Mucosa of rectum (tissue), 2 donors: ENCODE results near the gene USH2A.

Source experiments
- H3K27ac ChIP-seq, 2 donors: one replicate each; pipeline ENCODE4 v1.7.0; 2013; ENCODE audit warnings: inconsistent platforms in 2 of 2, low read depth in 2 of 2, low read length in 2 of 2
- H3K27me3 ChIP-seq, 2 donors: one replicate each; pipeline ENCODE4 v1.7.0; 2013; ENCODE audit warnings: low read length in 2 of 2; ENCODE audit not compliant: control insufficient read depth in 2 of 2, insufficient read depth in 2 of 2
- H3K36me3 ChIP-seq, 2 donors: one replicate each; pipeline ENCODE4 v1.7.0; 2013; ENCODE audit warnings: low read length in 2 of 2; ENCODE audit not compliant: control insufficient read depth in 2 of 2, insufficient read depth in 2 of 2
- H3K4me1 ChIP-seq, 2 donors: one replicate each; pipeline ENCODE4 v1.7.0; 2013; ENCODE audit warnings: low read length in 2 of 2, mild to moderate bottlenecking in 1 of 2; ENCODE audit not compliant: control insufficient read depth in 2 of 2, insufficient read depth in 2 of 2
- H3K4me3 ChIP-seq, 2 donors: one replicate each; pipeline ENCODE4 v1.7.0; 2013; ENCODE audit warnings: low read length in 2 of 2
- H3K9ac ChIP-seq, 2 donors: one replicate each; pipeline ENCODE4 v1.7.0; 2013; ENCODE audit warnings: low read length in 2 of 2, low read depth in 1 of 2, mild to moderate bottlenecking in 1 of 2
- H3K9me3 ChIP-seq, 2 donors: one replicate each; pipeline ENCODE4 v1.7.0; 2013; ENCODE audit warnings: low read length in 2 of 2; ENCODE audit not compliant: control insufficient read depth in 2 of 2
- donor health status: healthy.
- donor health status: Normal muscosa, but diverticular disease.

Gene USH2A

GRCh38 chr1:216293683-216294082, 129.6 kb downstream of the USH2A start:
- H3K9ac ChIP-seq, result no peak overlapping the region
- H3K27me3 ChIP-seq, result no peaks in the 10 kb centered on the region
- no peak overlapping the region for H3K4me3 ChIP-seq
- H3K9me3 ChIP-seq, result no peaks in the 10 kb centered on the region
- H3K36me3 ChIP-seq, result no peaks in the 10 kb centered on the region
- H3K4me1 ChIP-seq, result no peaks in the 10 kb centered on the region
- H3K27ac ChIP-seq, result no peak overlapping the region

- H3K9ac ChIP-seq, result no peak overlapping the region
- no peaks in the 10 kb centered on the region for H3K36me3 ChIP-seq
- H3K27ac ChIP-seq, result no peak overlapping the region
- no peaks in the 10 kb centered on the region for H3K4me1 ChIP-seq
- no peaks in the 10 kb centered on the region for H3K9me3 ChIP-seq
- H3K27me3 ChIP-seq, result no peaks in the 10 kb centered on the region
- H3K4me3 ChIP-seq, result no peak overlapping the region
Observed at GRCh38 chr1:216290074-216290473, 133.2 kb downstream of the USH2A start.

- no peaks in the 10 kb centered on the region for H3K27me3 ChIP-seq
Observed at GRCh38 chr1:216285052-216285451, 138.2 kb downstream of the USH2A start.

GRCh38 chr1:216281757-216282156, 141.5 kb downstream of the USH2A start:
- Histone ChIP-seq H3K4me1 (no peaks in the 10 kb centered on the region), H3K27ac (no peak overlapping the region), H3K4me3 (no peak overlapping the region), H3K9me3 (no peaks in the 10 kb centered on the region), H3K27me3 (no peaks in the 10 kb centered on the region), H3K9ac (no peak overlapping the region), H3K36me3 (no peaks in the 10 kb centered on the region)

More at GRCh38 chr1:216285052-216285451, 138.2 kb downstream of the USH2A start:
- no peak overlapping the region for H3K9ac ChIP-seq
- H3K36me3 ChIP-seq, result no peaks in the 10 kb centered on the region
- H3K4me1 ChIP-seq, result no peaks in the 10 kb centered on the region
- H3K27ac ChIP-seq, result no peak overlapping the region
- no peak overlapping the region for H3K4me3 ChIP-seq
- H3K9me3 ChIP-seq, result no peaks in the 10 kb centered on the region

GRCh38 chr1:216270086-216270773, 153.0 kb downstream of the USH2A start:
- H3K36me3 ChIP-seq, result no peaks in the 10 kb centered on the region
- H3K4me1 ChIP-seq, result no peaks in the 10 kb centered on the region
- no peaks in the 10 kb centered on the region for H3K27me3 ChIP-seq
- no peaks in the 10 kb centered on the region for H3K9me3 ChIP-seq
- H3K9ac ChIP-seq, result no peak overlapping the region
- no peak overlapping the region for H3K27ac ChIP-seq
- H3K4me3 ChIP-seq, result no peak overlapping the region

- H3K9me3 ChIP-seq, result no peaks in the 10 kb centered on the region
- H3K4me3 ChIP-seq, result no peak overlapping the region
- no peaks in the 10 kb centered on the region for H3K27me3 ChIP-seq
- no peaks in the 10 kb centered on the region for H3K4me1 ChIP-seq
- H3K27ac ChIP-seq, result no peak overlapping the region
- no peaks in the 10 kb centered on the region for H3K36me3 ChIP-seq
- no peak overlapping the region for H3K9ac ChIP-seq
Observed at GRCh38 chr1:216261631-216262030, 161.6 kb downstream of the USH2A start.

- Histone ChIP-seq H3K4me3 (no peak overlapping the region), H3K4me1 (no peaks in the 10 kb centered on the region), H3K27ac (no peak overlapping the region)
Observed at GRCh38 chr1:216258856-216259255, 164.4 kb downstream of the USH2A start.

GRCh38 chr1:216258386-216258785, 164.9 kb downstream of the USH2A start:
- H3K9ac ChIP-seq, result no peak overlapping the region
- no peaks in the 10 kb centered on the region for H3K27me3 ChIP-seq
- no peaks in the 10 kb centered on the region for H3K36me3 ChIP-seq
- no peak overlapping the region for H3K4me3 ChIP-seq
- no peaks in the 10 kb centered on the region for H3K9me3 ChIP-seq
- H3K27ac ChIP-seq, result no peak overlapping the region
- H3K4me1 ChIP-seq, result no peaks in the 10 kb centered on the region

More at GRCh38 chr1:216258856-216259255, 164.4 kb downstream of the USH2A start:
- H3K9me3 ChIP-seq, result no peaks in the 10 kb centered on the region
- H3K27me3 ChIP-seq, result no peaks in the 10 kb centered on the region
- no peaks in the 10 kb centered on the region for H3K36me3 ChIP-seq
- no peak overlapping the region for H3K9ac ChIP-seq

GRCh38 chr1:216250861-216251260, 172.4 kb downstream of the USH2A start:
- Histone ChIP-seq H3K27ac (no peak overlapping the region), H3K4me3 (no peak overlapping the region), H3K4me1 (no peaks in the 10 kb centered on the region), H3K9ac (no peak overlapping the region), H3K9me3 (no peaks in the 10 kb centered on the region), H3K36me3 (no peaks in the 10 kb centered on the region), H3K27me3 (no peaks in the 10 kb centered on the region)

- Histone ChIP-seq H3K9ac (no peak overlapping the region), H3K27ac (no peak overlapping the region), H3K9me3 (no peaks in the 10 kb centered on the region), H3K4me3 (no peak overlapping the region), H3K27me3 (no peaks in the 10 kb centered on the region), H3K36me3 (no peaks in the 10 kb centered on the region), H3K4me1 (no peaks in the 10 kb centered on the region)
Observed at GRCh38 chr1:216248628-216249027, 174.6 kb downstream of the USH2A start.
